GM21825 (cell line): ENCODE results near the gene MINDY4B.

Experiments used
- ATAC-seq: cut with Tn5 transposase; IDR thresholded peaks from one replicate; pipeline ENCODE4 v1.9.1; 2021; ENCODE audit warnings: mild to moderate bottlenecking, moderate library complexity; ENCODE audit not compliant: unreplicated experiment

The MINDY4B gene

DNA sequence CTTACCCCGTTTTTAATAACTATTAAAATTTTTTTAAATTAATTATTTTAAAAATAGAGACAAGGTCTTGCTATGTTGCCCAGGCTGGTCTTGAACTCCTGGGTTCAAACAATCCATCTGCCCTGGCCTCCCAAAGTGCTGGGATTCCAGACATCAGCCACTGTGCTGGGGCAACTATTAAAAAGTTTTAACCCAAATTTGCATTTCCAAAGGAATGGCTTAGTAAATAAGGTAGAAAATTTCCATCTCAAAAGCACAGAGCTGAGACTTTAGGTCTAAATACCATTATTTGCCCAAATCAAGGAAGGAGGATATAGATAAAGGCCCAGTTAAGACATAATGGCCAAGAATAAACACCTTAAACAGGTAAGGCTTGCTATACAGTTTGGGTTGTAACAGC, 56.4 kb downstream of the MINDY4B start:
- no peak for ATAC-seq

DNA sequence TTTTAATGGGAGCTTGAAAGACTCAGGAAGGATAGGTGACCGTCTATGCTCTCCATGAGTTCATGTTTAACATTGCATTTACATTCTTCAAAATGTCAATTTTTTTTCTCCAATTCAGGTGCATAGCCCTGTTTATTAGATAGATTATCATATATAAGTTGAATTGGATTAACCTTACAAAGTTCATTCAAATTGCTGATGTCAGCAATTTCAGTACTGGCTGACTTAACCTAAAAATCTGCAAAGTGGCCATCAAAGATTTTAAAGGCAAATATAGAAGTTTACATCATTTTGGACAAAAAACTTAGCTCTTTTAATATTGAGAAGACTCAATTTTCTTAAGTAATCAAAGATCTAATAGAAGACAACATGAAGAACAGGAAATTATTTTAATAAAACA, 57.8 kb downstream of the MINDY4B start:
- no peak for ATAC-seq

DNA sequence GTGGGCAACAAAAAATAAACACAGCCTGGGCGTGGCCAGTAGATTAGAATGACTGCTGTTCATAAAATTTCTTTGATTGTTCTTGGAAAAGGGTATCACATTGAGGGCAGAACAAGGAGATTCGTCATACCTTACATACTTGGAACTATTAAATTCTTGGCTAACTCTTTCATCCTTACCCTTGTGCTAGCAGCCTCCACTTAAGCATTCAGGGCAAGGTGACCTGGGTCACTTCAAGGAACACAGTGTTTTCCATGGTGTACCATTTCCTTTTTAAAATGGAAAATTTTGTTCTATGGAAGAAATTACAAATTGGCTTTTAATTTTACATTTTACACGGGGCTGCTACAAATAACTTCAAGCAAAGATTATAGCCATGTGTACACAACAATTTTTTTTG, 60.8 kb downstream of the MINDY4B start:
- no peak for ATAC-seq

DNA sequence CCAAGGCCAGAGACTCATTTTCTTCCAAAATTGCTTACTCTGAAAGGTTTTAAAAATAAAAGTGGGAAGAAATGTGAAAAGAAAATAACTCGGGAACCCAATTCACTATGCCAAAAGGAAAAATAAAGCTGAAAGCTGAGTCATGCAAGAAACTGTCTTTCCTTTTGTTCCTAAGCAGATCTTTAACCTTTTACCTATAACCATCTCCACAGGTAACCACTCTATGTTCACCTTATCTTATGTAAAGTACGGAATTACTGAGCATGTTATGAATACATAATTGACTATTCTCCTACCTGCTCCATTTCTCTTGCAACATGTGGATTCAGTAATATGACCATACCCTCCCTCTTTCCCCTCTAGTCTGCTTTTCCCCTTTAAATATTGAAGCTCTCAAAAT, 62.0 kb downstream of the MINDY4B start:
- no peak for ATAC-seq

DNA sequence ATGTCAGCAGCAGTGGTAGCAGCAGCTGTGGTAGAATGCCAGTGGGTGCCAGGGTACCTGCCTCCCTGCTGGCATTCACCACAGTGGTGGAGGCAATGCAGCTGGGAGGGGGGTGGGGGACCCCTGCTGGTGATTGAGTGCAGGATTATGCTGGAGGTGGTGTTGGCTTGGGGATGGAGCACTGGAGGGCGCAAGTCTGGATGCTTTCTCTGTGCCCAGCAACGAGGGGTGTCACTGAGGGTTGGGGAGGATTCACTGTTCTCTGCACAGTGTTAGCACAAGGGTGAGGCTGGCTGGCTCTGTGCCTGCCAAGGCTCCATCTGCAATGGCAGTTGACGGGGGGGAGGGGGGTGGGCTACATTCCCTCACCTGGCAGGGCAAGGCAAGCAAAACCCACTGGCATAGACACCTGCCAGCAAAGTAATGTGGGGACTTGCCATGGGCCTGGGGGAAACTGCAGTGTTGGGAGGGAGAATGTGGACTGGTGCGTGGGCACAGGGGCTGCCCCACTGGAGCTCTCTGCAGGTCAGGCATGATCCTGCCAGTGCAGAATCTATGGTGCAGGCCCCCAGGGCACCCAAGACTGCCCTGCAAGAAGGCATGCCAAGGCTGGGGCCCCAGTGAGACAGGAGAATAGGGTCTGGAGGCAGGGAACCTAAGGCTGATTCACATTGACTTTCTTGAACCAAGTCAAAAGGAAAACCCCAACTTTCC, 64.3 kb downstream of the MINDY4B start:
- ATAC-seq, result no peak

DNA sequence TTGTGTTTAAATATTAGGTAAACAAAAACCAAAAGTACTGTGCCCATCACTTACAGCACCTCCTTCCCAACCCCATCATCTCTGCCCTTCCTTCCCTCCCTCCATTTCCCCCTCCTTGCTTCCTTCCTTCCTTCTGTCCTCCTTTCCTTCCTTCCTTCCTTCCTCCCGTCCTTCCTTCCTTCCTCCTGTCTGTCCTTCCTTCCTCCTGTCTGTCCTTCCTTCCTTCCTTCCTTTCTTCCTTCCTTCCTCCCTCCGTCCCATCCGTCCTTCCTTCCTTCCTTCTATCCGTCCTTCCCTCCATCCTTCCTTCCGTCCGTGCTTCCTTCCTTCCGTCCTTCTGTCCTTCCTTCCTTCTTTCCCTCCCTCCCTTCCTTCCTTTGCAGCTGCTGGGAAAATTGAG, 74.5 kb downstream of the MINDY4B start:
- no peak for ATAC-seq

DNA sequence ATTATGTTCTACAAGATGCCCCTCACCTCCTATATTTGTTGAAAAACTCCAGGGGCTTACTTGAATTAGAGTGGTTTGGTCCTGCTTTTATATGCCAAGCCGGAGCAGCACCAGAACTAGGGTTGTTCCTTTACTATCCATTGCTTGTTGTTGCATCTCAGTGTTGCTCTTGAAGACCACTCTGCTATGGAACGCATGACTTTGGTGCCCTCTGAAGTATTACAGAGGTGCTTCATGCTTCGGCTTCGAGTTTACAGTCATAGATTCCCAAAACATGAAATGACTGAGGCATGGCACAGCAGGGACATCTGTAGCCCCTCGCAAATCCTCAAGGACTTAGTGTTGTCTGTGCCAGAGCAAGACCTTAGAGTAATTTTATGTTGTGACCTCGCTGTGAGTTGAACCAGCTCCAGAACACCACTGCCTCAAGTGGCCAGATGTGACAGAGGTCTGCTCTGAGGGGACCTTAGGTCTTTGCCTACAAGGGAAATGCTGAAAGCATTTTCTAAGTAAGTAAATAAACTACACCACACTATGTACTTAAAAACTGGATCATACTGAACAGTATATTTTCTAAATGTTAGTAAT, 75.1 kb downstream of the MINDY4B start:
- ATAC-seq, result no peak

DNA sequence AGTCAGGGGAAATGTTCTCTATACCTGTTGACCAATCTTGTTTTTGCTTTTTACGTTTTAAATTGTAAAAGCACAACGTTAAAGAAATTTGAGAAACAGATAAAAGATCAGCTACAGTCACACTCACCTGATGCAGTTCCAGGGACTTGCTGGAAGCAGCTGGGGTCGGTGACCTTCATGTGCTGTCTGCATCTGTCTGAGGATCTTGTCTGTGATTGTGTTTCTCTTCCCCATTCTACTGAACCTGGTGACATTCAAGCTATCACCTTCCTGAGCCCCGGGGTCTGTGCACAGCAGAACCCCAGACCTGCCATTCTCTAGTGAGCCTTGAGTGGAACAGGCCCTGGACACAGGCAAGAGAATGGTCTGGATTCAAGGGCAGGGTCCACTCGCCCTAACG, 75.8 kb downstream of the MINDY4B start:
- no peak for ATAC-seq

DNA sequence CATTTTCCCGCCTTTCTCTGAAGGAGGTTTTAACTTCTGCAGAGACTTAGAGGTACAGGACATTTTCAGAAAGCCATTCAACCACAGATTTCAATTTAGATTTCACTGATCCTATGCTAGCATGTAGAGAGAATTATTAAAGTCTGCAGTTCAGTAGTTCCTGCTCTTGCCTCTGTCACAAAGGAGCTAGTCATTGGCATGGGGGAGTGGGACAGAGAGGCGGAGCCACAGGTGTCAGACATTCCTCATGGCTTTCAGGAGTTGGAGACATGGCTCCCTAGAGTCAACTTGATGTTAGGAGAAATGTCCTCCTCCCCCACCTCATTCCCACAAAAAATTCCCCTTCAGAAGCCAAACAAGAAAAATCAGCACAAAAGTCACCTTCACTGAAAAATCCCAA, 76.2 kb downstream of the MINDY4B start:
- ATAC-seq, result no peak

DNA sequence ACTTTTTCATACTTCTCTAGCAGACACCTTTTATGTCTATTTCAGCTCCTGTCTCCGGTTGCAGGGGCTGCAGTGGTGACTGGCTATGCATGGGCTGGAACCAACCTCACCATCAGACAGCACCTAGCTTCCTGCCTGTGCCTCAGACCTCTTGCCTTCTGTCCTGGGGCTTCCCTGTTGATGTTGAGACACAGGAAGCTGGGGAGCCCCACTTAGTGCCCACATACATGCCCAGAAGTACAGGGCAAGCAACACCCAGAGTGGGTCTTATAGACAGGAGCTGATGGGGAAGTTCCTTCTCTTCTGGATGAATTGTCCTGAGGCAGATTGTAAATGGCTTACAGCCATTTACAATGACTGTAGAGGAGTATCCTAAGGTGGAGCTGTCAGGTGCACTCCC, 77.0 kb downstream of the MINDY4B start:
- no peak for ATAC-seq

DNA sequence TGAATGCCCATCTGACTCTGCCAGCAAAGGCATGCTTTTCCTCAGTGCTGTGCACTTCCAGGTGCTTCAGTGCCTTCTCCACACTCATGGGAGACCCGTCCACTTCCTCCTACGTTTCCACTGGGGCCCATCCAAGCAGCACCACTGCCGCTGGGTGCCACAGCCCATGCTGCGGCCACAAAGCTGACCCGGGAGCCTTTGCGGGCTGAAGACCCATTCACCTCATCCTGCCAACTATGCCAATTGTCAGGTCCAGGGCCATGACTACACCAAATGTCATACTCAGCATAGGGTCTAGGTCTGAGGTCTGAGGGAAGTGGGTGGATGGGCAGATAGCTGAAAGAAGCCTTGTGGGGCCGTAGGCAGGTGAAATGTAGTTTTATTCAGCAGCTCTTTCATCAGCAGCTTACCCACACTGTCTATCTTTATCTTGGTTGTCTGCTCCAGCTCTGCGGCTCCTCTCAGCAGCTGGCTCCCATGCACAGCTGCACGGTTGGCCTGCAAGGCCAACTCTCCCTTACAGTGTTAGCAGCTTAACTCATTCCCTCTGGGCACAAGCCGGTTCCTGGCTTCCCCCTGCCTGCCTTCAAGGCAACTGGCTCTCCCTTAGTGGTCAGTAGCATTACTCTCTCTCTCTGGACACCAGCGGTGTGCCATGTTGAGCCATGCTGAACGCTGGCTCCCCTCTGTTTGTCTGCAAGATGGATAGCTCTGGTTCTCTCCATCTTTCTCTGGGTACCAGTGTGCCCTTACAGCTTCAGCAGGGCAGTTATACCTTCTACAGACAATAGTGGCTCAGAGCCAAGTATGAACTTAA, 78.6 kb downstream of the MINDY4B start:
- no peak for ATAC-seq

DNA sequence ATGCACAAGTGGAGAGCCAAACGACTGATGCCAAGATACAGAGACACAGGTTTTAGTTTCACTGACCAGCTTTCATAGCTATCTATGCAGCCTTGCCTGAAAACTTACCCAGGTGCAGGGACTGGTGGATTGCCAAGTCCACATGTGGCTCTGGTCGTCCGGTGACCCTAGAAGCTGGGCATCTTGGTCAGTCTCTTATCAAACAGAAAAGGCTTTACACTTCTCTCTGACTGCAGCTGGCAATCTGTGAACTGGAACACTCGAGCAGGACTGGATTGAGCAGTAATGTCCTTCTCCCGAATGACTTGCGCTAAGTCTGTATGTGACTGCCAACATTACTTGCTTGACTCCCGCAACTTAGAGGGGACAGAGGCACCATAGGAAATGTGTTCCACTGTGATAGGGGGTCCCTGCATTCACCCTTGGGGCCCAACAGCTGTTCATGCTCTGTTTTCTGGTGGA, 79.3 kb downstream of the MINDY4B start:
- ATAC-seq, result no peak

DNA sequence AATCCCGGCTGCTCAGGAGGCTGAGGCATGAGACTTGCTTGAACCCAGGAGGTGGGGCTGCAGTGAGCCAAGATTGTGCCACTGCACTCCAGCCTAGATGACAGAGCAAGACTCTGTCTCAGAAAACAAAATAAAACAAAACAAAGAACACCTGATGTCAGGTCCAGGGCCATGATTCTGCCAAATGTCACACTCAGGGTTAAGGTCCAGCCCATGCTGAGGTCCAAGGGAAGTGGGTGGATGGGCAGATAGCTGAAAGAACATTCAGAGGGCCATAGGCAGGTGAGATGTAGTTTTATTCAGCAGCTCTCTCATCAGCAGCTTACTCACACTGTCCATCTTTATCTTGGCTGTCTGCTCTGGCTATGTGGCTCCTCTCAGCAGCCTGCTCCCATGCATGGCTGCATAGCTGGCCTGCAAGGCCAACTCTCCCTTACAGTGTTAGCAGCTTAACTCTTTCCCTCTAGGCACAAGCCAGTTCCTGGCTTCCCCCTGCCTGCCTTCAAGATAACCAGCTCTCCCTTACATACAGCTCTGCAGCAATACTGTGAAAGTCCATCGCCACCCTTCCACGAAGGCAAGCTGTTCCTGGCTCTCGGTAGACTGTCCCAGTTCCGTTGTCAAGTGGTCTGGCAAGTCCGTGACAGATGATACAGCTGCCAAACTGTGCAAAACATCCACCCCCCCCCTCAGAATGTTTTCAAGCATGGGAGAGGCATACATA, 79.9 kb downstream of the MINDY4B start:
- no peak for ATAC-seq

DNA sequence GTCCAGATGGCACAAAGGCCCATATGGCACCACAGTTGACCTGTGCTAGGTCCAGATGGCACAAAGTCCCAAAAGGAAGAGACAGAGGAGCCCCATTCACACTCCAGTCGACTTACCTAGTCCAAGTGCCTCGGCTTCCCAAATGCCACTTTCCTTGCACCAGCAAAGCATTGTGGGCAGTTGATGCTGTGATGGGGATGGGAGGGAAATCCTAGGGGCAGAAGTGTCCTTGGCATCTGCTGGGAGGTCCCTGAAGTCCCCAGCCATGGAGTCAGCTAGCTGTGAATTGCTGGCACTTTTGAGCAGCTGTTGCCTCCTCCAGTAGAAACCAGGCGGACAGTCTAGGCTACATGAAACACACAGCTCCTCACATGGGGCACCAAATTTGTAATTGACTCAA, 82.0 kb downstream of the MINDY4B start:
- no peak for ATAC-seq

DNA sequence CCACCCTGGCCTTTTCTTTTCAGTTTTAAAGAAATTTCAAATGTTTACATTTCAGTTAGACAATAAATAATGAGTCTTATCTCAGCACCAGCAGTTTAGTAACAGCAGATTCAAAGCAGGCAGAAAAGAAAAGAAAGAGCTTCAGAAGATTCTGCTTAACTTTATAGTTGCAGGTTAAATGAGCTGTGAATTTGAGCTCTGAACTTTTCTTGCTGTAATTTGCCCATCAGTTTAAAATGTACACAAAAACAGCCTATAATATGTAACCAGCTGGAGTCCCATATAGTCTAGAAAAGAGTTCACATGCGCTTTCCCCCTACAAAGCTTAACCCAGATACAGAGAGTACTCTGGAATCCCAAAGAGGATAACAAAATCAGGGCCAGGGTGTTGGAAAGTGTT, 82.6 kb downstream of the MINDY4B start:
- no peak for ATAC-seq
